HCT116 (cell line): Measurements from ENCODE around the gene GNPDA1. TPM values are rescaled to one million over a fixed set of nuclear protein-coding genes. Genes with fewer than 3 reads are reported as not detected.

Experiments used
- ATAC-seq: fragments of 200-7000 bp; cut with Tn5 transposase; 2 replicates; pipeline ENCODE4 v1.9.1; 2020; ENCODE audit warnings: mild to moderate bottlenecking, moderate library complexity
- BruUV-seq: library from RNA; stranded (reverse); fragments of 400-500 nt; replicated peaks from 2 replicates; lab custom pipeline; 2021; lab: Mats Ljungman, UMichigan
- CTCF ChIA-PET: fragments of 300-600 bp; sonication (Branson Sonifier 250); formaldehyde crosslinking; loops from one replicate; lab custom pipeline; 2021; ENCODE audit warnings: antibody characterized with exemption; lab: Charles Lee
- POLR2A ChIA-PET: fragments of 300-600, 350-600 bp; sonication (Branson Sonifier 250); formaldehyde crosslinking; loops from one replicate; lab custom pipeline; 2021; ENCODE audit warnings: antibody characterized with exemption; lab: Charles Lee
- RAD21 ChIA-PET, 2 experiments: fragments of 300-600 bp; sonication (Branson Sonifier 250); formaldehyde crosslinking; loops; one replicate each; lab custom pipeline; 2023; ENCODE audit warnings: low total read pairs in 2 of 2; ENCODE audit not compliant: uncharacterized antibody in 2 of 2, unreplicated experiment in 2 of 2, low non-redundant PET in 1 of 2; lab: Charles Lee
- DNase-seq: peaks from one replicate; pipeline ENCODE4 v3.0.0-alpha.2; 2010; ENCODE audit warnings: low read depth, low spot score
- H2AFZ ChIP-seq: fragments of 200-600 bp; shearing (Covaris generic), sonication (generic); 2 replicates; pipeline ENCODE4 v1.6.1; 2017; ENCODE audit warnings: low read depth, mixed run types, mixed read lengths, antibody characterized with exemption, low read length; ENCODE audit not compliant: poor library complexity, severe bottlenecking
- H3K27ac ChIP-seq: 2 replicates; pipeline ENCODE4 v1.5.1; 2012; ENCODE audit warnings: low read depth, low read length
- H3K27me3 ChIP-seq: fragments of 200-600 bp; sonication (generic); 2 replicates; pipeline ENCODE4 v1.6.1; 2016; ENCODE audit warnings: mixed run types, low read length, mixed read lengths; ENCODE audit not compliant: insufficient read depth
- H3K36me3 ChIP-seq, 2 experiments: fragments of 200-500 bp in 1 of 2; fragments of 200-600 bp in 1 of 2; sonication (Bioruptor generic) in 1 of 2; sonication (generic) in 1 of 2; 2 replicates each; pipeline versions ENCODE4 v1.5.1 to v1.6.1; 2014 to 2016; ENCODE audit warnings: low read length in 2 of 2, inconsistent platforms in 1 of 2, mixed read lengths in 1 of 2, mixed run types in 1 of 2; ENCODE audit not compliant: insufficient read depth in 2 of 2, control insufficient read depth in 1 of 2
- H3K4me1 ChIP-seq, 2 experiments: fragments of 200-600 bp in 1 of 2; sonication (generic) in 1 of 2; 2 replicates each; pipeline versions ENCODE4 v1.5.1 to v1.6.1; 2012 to 2017; ENCODE audit warnings: low read length in 2 of 2, inconsistent platforms in 1 of 2, mild to moderate bottlenecking in 1 of 2, mixed read lengths in 1 of 2, mixed run types in 1 of 2, moderate library complexity in 1 of 2; ENCODE audit not compliant: insufficient read depth in 2 of 2, control insufficient read depth in 1 of 2
- H3K4me2 ChIP-seq: fragments of 200-600 bp; sonication (generic); 2 replicates; pipeline ENCODE4 v1.6.1; 2017; ENCODE audit warnings: mixed run types, low read length, mixed read lengths
- H3K4me3 ChIP-seq, 2 experiments: fragments of 200-600 bp in 1 of 2; sonication (generic) in 1 of 2; replicated peaks in 1 of 2; 2 replicates each; pipeline ENCODE4 v1.5.1; 2011 to 2016; ENCODE audit warnings: low read length in 2 of 2, control low read depth in 1 of 2, low read depth in 1 of 2, mild to moderate bottlenecking in 1 of 2, mixed read lengths in 1 of 2, mixed run types in 1 of 2
- H3K79me2 ChIP-seq: fragments of 200-600 bp; sonication (generic); 2 replicates; pipeline ENCODE4 v1.6.1; 2017; ENCODE audit warnings: mild to moderate bottlenecking, mixed run types, low read length, moderate library complexity, mixed read lengths; ENCODE audit not compliant: insufficient read depth
- H3K9ac ChIP-seq: fragments of 200-600 bp; sonication (generic); 2 replicates; pipeline ENCODE4 v1.6.1; 2016; ENCODE audit warnings: low read length, mixed read lengths
- H3K9me2 ChIP-seq: fragments of 200-600 bp; sonication (generic), shearing (Covaris generic); 2 replicates; pipeline ENCODE4 v1.6.1; 2017; ENCODE audit warnings: mixed run types, mild to moderate bottlenecking, moderate library complexity; ENCODE audit not compliant: insufficient read depth
- H3K9me3 ChIP-seq, 2 experiments: fragments of 200-500 bp in 1 of 2; fragments of 200-600 bp in 1 of 2; sonication (Bioruptor generic) in 1 of 2; sonication (generic) in 1 of 2; 2 replicates each; pipeline ENCODE4 v1.6.1; 2014 to 2017; ENCODE audit warnings: low read length in 2 of 2, mixed read lengths in 2 of 2, inconsistent platforms in 1 of 2, low read depth in 1 of 2, mild to moderate bottlenecking in 1 of 2, mixed run types in 1 of 2, moderate library complexity in 1 of 2; ENCODE audit not compliant: control insufficient read depth in 1 of 2, insufficient read depth in 1 of 2
- H4K20me1 ChIP-seq: fragments of 200-600 bp; sonication (generic), shearing (Covaris generic); 2 replicates; pipeline ENCODE4 v1.6.1; 2017; ENCODE audit warnings: mixed run types, mild to moderate bottlenecking, moderate library complexity; ENCODE audit not compliant: insufficient read depth
- ELF1 ChIP-seq: IDR thresholded peaks from 2 replicates; pipeline ENCODE4 v1.6.1; 2012; ENCODE audit warnings: low read depth, borderline replicate concordance
- POLR2A ChIP-seq: IDR thresholded peaks from 2 replicates; pipeline ENCODE4 v1.7.0; 2011; ENCODE audit warnings: borderline replicate concordance; ENCODE audit not compliant: insufficient read depth, insufficient read length; ENCODE audit errors: extremely low read depth
- SP1 ChIP-seq: IDR thresholded peaks from 2 replicates; pipeline ENCODE4 v1.6.1; 2012; ENCODE audit warnings: low read depth
- ZFX ChIP-seq: fragments of 450-650 bp; IDR thresholded peaks from 2 replicates; pipeline ENCODE4 v1.6.1; 2017
- intact Hi-C: fragments of 100-400 bp; cut with micrococcal nuclease; formaldehyde crosslinking; loops from 2 replicates; pipeline ENCODE4 v1.10.0; 2022
- total RNA-seq: library from RNA; stranded (reverse); gene quantifications from one replicate; pipeline ENCODE4 v1.2.1, GENCODE V29; 2021; ENCODE audit not compliant: unreplicated experiment
- TF ChIP-seq, protein P1 (sequence below): IDR thresholded peaks from 2 replicates; pipeline ENCODE4 v1.6.1; 2012; ENCODE audit warnings: low read depth
- TF ChIP-seq, protein P2 (sequence below): IDR thresholded peaks from 2 replicates; pipeline ENCODE4 v1.6.1; 2012

GNPDA1 gene
- total RNA-seq, 1 experiment from 2014 or later: 45.6 TPM

DNA sequence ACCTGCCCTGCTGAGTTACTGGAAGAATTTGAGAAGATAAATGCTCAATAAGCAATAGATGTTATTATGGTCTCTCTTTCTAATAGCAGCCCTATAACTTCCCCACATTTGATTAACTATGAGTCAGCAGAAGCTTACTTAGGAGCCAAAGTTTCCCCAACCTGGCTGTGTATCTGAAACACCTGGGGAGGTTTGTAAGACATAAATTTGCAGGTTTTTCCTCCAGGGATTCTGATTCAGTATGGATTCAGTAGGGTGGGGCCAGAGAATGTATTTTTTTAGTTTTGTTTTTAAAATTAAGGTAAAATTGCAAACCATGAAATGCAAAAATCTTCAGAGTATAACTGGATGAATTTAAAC lies 44.9 kb upstream of the GNPDA1 start:
- H3K9me2 ChIP-seq: no peaks in the 10 kb centered on the region
- H3K4me2 ChIP-seq: peak overlapping the region; percentile 67
- CTCF ChIA-PET: no interaction called here
- H3K27me3 ChIP-seq: no peaks in the 10 kb centered on the region
- ATAC-seq (no peak; the same call in 1 of the 2 replicates), DNase-seq (no peak)
- H3K27ac ChIP-seq: no peak overlapping the region; the same call in 1 of the 2 replicates
- no peaks in the 10 kb centered on the region for H3K9me3 ChIP-seq
- no peaks in the 10 kb centered on the region for H4K20me1 ChIP-seq
- H2AFZ ChIP-seq: peak overlapping the region; percentile 52
- RAD21 ChIA-PET: no interaction called here
- no TSS peak for BruUV-seq
- no peaks in the 10 kb centered on the region for H3K79me2 ChIP-seq
- TF ChIP-seq SP1 (no peak), ELF1 (no peak), POLR2A (no peak), ZFX (no peak)
- TF ChIP-seq, protein P1, sequence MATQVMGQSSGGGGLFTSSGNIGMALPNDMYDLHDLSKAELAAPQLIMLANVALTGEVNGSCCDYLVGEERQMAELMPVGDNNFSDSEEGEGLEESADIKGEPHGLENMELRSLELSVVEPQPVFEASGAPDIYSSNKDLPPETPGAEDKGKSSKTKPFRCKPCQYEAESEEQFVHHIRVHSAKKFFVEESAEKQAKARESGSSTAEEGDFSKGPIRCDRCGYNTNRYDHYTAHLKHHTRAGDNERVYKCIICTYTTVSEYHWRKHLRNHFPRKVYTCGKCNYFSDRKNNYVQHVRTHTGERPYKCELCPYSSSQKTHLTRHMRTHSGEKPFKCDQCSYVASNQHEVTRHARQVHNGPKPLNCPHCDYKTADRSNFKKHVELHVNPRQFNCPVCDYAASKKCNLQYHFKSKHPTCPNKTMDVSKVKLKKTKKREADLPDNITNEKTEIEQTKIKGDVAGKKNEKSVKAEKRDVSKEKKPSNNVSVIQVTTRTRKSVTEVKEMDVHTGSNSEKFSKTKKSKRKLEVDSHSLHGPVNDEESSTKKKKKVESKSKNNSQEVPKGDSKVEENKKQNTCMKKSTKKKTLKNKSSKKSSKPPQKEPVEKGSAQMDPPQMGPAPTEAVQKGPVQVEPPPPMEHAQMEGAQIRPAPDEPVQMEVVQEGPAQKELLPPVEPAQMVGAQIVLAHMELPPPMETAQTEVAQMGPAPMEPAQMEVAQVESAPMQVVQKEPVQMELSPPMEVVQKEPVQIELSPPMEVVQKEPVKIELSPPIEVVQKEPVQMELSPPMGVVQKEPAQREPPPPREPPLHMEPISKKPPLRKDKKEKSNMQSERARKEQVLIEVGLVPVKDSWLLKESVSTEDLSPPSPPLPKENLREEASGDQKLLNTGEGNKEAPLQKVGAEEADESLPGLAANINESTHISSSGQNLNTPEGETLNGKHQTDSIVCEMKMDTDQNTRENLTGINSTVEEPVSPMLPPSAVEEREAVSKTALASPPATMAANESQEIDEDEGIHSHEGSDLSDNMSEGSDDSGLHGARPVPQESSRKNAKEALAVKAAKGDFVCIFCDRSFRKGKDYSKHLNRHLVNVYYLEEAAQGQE: no peak
- TF ChIP-seq, protein P2, sequence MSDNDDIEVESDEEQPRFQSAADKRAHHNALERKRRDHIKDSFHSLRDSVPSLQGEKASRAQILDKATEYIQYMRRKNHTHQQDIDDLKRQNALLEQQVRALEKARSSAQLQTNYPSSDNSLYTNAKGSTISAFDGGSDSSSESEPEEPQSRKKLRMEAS: no peak
- no peak overlapping the region for H3K4me3 ChIP-seq
- peaks cover 24 to 46% of the 10 kb centered on the region in 2 experiments for H3K4me1 ChIP-seq
- intact Hi-C loops: loop anchor here (2.0 kb wide), 1 partner anchor 45 kb away; the partner anchor contains the start of gene GNPDA1
- no peaks in the 10 kb centered on the region for H3K36me3 ChIP-seq
- H3K9ac ChIP-seq: 0 out of 2 replicates have a peak overlapping the region, but pooled peaks have one; percentile 4
- POLR2A ChIA-PET: no interaction called here
